Thoracic aorta (tissue), 2 donors: ENCODE data around the gene CTIF. TPM values are rescaled to one million over a fixed set of nuclear protein-coding genes. Genes with fewer than 3 reads are reported as not detected.

Experiments used
- ATAC-seq: fragments of 150-250 bp; one replicate; pipeline ENCODE4 v1.8.0; 2017; ENCODE audit warnings: low read depth; ENCODE audit not compliant: insufficient number of reproducible peaks, low FRiP score
- DNase-seq: peaks from one replicate; pipeline ENCODE4 v3.0.0-alpha.2; 2020; ENCODE audit warnings: low spot score
- H3K27ac ChIP-seq, 2 donors: fragments of 200-600 bp; sonication (generic); 1 replicate in 1 of 2; 2 replicates in 1 of 2; pipeline ENCODE4 v1.5.1; 2016; ENCODE audit warnings: mild to moderate bottlenecking in 2 of 2, moderate library complexity in 2 of 2
- H3K27me3 ChIP-seq: fragments of 200-600 bp; sonication (generic); replicated peaks from 2 replicates; pipeline ENCODE4 v1.6.0; 2016; ENCODE audit warnings: mild to moderate bottlenecking; ENCODE audit not compliant: insufficient read depth
- H3K36me3 ChIP-seq: fragments of 200-600 bp; sonication (generic); one replicate; pipeline ENCODE4 v1.5.1; 2016
- H3K4me1 ChIP-seq, 2 donors: fragments of 200-600 bp; sonication (generic); 1 replicate in 1 of 2; 2 replicates in 1 of 2; pipeline versions ENCODE4 v1.5.1 to v1.6.0; 2016; ENCODE audit warnings: low read depth in 2 of 2, mild to moderate bottlenecking in 1 of 2; ENCODE audit not compliant: control insufficient read depth in 1 of 2
- H3K4me3 ChIP-seq: fragments of 200-600 bp; sonication (generic); 2 replicates; pipeline ENCODE4 v1.5.1; 2016; ENCODE audit warnings: mild to moderate bottlenecking
- H3K9me3 ChIP-seq: fragments of 200-600 bp; sonication (generic); 2 replicates; pipeline ENCODE4 v1.5.1; 2016
- total RNA-seq, 2 donors: library from RNA; depleted of rRNA; stranded (reverse); fragments of >200 nt; gene quantifications; one replicate each; pipeline versions ENCODE4 v1.1.0 to v1.2.3, GENCODE V29; 2016
- TF ChIP-seq, protein P1 (sequence below): fragments of 200-600 bp; sonication (generic); IDR thresholded peaks from one replicate; pipeline ENCODE4 v1.5.1; 2019; ENCODE audit warnings: antibody characterized with exemption

CTIF gene
- total RNA-seq, 2 donors from 2014 or later: 63.3 to 125 TPM

DNA sequence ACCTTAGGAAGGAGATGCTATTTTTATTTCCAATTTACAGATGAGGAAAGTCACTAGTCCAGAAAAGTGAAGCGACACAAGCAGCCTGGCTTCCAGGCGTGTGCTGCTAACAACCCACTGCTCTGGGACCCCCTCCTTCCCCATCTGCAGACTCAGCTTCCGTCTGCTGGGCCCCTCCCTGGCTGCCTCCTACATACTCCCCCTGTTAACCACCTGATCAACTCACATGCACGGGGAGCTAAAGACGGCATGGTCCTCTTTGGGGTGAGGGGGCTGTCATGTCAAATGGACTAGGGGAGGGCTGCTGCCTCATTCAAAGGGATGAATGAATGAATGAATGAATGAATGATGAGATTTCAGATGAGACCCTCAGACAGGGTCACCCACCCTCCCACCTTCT, 184.2 kb downstream of the CTIF start:
- no peak overlapping the region for H3K27ac ChIP-seq
- H3K9me3 ChIP-seq: no peaks in the 10 kb centered on the region
- no peaks in the 10 kb centered on the region for H3K36me3 ChIP-seq
- DNase-seq: no peak
- no peaks in the 10 kb centered on the region for H3K27me3 ChIP-seq
- H3K4me3 ChIP-seq: no peak overlapping the region
- TF ChIP-seq, protein P1, sequence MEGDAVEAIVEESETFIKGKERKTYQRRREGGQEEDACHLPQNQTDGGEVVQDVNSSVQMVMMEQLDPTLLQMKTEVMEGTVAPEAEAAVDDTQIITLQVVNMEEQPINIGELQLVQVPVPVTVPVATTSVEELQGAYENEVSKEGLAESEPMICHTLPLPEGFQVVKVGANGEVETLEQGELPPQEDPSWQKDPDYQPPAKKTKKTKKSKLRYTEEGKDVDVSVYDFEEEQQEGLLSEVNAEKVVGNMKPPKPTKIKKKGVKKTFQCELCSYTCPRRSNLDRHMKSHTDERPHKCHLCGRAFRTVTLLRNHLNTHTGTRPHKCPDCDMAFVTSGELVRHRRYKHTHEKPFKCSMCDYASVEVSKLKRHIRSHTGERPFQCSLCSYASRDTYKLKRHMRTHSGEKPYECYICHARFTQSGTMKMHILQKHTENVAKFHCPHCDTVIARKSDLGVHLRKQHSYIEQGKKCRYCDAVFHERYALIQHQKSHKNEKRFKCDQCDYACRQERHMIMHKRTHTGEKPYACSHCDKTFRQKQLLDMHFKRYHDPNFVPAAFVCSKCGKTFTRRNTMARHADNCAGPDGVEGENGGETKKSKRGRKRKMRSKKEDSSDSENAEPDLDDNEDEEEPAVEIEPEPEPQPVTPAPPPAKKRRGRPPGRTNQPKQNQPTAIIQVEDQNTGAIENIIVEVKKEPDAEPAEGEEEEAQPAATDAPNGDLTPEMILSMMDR: no peak
- peaks cover 11 to 26% of the 10 kb centered on the region in 2 donors for H3K4me1 ChIP-seq
- no peak for ATAC-seq

DNA sequence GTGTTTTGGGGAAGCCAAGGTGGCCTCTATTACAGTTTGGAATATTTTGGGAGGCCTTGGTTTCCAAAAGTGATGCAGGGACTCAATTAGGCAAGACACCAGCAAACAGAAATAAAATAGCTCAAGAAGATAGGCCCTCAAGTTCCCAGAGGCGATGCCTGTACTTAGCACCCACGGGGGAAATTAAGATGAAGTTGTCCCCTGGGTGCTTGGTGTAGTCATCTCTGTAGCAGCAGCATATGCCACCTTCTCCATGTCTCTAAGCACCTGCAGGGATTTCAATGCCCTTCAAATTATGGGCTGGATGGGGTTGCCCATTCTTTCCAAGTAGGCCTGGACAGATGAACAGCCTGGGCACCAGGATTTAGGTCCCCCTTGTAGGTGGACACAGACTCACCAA, 185.0 kb downstream of the CTIF start:
- Histone ChIP-seq H3K27me3 (no peaks in the 10 kb centered on the region), H3K9me3 (no peaks in the 10 kb centered on the region), H3K4me3 (no peak overlapping the region), H3K36me3 (no peaks in the 10 kb centered on the region), H3K4me1 (peaks cover 11 to 32% of the 10 kb centered on the region in 2 donors), H3K27ac (no peak overlapping the region)
- ATAC-seq (no peak), DNase-seq (no peak)
- TF ChIP-seq, protein P1: no peak

DNA sequence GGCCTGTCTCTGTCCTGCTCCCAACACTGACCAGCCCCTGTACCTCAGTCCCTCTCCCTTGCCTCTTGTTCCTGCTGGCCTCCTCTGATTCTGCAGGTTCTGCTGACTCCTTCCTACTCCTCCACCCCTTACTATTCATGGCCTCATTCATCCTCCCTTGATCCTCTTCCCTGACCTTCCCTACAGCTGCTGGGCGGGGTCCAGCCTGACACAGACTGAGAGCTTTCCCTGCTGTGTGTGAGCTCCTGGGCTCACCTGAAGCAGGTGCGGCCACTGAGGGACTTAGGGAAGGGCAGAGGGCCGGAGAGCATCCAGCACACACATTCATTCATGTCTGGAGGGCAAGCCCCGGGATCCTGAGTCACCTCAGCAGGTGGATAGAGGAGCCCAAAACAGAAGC, 185.6 kb downstream of the CTIF start:
- DNase-seq (no peak), ATAC-seq (no peak)
- TF ChIP-seq, protein P1: no peak
- Histone ChIP-seq H3K27me3 (no peaks in the 10 kb centered on the region), H3K4me1 (peaks cover 11 to 37% of the 10 kb centered on the region in 2 donors), H3K9me3 (no peaks in the 10 kb centered on the region), H3K36me3 (no peaks in the 10 kb centered on the region), H3K27ac (no peak overlapping the region), H3K4me3 (no peak overlapping the region)

DNA sequence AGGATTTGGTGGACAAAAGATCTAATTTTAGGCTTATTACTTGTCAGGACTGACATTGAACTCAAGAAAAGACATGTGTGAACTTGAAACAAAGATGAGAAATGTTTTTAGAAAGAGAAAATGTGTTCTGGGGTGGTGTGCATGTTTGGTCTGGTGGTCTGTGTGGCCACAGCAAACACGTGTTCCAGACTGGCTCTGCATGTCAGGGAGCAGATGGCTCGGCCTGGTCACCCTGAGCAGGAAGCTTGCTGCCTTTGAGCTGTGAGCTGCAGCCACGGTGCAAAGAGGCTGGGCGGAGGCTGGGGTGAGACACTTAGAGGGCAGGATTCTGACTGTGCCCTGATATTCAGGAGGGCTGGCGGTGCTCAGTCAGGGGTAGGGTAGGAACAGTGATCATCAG, 186.1 kb downstream of the CTIF start:
- no peaks in the 10 kb centered on the region for H3K36me3 ChIP-seq
- no peak overlapping the region for H3K27ac ChIP-seq
- no peaks in the 10 kb centered on the region for H3K9me3 ChIP-seq
- H3K4me1 ChIP-seq: peaks cover 10 to 37% of the 10 kb centered on the region in 2 donors
- TF ChIP-seq, protein P1: no peak
- ATAC-seq: no peak
- H3K4me3 ChIP-seq: no peak overlapping the region
- no peak for DNase-seq
- no peaks in the 10 kb centered on the region for H3K27me3 ChIP-seq

DNA sequence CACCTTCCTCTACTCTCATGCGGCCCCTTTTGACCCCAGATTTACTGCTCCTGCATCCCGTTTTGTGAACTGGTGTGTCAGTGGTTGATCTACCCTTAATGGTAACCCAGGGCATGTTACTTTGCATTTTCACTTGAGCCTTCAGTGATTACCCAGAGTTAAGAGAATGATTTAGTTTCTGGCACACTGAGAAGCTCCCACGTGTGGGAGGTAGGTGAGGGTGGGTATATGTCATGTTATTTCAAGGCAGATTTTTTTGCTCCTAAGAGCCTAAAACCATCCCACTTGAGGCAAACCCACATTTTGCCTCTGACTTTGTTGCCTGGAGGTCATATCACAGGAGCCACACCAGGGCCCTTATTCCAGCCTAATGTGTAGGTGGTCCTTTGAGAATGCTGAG, 186.7 kb downstream of the CTIF start:
- DNase-seq (no peak), ATAC-seq (no peak)
- Histone ChIP-seq H3K27me3 (no peaks in the 10 kb centered on the region), H3K4me1 (peaks cover 4 to 31% of the 10 kb centered on the region in 2 donors), H3K36me3 (no peaks in the 10 kb centered on the region), H3K27ac (no peak overlapping the region), H3K4me3 (no peak overlapping the region), H3K9me3 (no peaks in the 10 kb centered on the region)
- TF ChIP-seq, protein P1: no peak
